AG09319 (cell line): Measurements from ENCODE around the gene ODR4.

Source experiments
- DNase-seq: peaks from one replicate; pipeline ENCODE4 v3.0.0-alpha.2; 2010; ENCODE audit warnings: low read depth; ENCODE audit errors: extremely low read depth
- TF ChIP-seq, protein P1 (sequence below): IDR thresholded peaks from 2 replicates; pipeline ENCODE4 v1.5.1; 2011; ENCODE audit warnings: low read depth, mild to moderate bottlenecking, inconsistent platforms, low read length, moderate library complexity

ODR4 gene

DNA sequence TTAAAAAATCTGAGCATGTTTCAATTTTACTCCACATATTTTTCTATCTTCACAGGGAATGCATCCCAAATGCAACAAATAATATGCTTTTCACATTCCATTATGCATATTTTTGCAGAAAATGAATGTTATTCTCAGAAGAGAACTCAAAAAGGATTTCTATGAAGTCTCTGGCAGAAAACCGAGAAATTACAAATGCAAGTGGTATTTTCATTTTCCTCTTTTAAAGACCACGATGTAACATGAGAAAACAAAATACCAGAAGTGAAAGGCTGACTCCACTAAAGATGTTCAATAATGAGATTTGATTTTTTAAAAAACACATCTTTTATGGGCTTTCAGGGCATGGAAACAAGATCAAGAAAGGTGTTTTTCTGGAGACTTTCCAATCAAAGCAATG, 90.3 kb downstream of the ODR4 start:
- DNase-seq, result no peak
- TF ChIP-seq, protein P1, sequence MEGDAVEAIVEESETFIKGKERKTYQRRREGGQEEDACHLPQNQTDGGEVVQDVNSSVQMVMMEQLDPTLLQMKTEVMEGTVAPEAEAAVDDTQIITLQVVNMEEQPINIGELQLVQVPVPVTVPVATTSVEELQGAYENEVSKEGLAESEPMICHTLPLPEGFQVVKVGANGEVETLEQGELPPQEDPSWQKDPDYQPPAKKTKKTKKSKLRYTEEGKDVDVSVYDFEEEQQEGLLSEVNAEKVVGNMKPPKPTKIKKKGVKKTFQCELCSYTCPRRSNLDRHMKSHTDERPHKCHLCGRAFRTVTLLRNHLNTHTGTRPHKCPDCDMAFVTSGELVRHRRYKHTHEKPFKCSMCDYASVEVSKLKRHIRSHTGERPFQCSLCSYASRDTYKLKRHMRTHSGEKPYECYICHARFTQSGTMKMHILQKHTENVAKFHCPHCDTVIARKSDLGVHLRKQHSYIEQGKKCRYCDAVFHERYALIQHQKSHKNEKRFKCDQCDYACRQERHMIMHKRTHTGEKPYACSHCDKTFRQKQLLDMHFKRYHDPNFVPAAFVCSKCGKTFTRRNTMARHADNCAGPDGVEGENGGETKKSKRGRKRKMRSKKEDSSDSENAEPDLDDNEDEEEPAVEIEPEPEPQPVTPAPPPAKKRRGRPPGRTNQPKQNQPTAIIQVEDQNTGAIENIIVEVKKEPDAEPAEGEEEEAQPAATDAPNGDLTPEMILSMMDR, result no peak
